Inferior parietal cortex (tissue), 1 donor: ENCODE measurements around the gene PPP5C.
"Not testable (repeated sequence)": the region's sequence is repeated elsewhere in the genome, so short reads cannot be mapped to it uniquely, and the experiment has no call there.

ENCODE experiments used
- DNase-seq: peaks from one replicate; pipeline ENCODE4 v3.0.0-alpha.2; 2016; ENCODE audit errors: extremely low spot score

Gene PPP5C

DNA sequence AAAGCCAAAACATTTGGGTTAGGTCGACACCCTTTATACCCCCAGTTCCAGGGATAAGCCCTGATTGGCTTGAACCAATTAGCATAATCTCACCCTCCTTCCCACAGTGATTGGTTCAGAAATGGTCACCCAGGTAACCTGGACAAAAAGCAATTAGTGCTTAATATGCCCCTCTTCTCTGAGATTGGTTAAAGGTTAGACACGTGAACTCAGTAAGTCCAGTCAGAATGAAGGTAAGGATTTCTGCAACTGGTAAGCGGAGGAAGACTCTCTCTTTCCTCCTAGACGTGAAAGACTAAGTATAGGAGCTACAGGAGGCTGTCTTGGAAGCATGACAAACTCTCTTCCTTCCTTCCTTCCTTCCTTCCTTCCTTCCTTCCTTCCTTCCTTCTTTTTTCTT is 83.1 kb downstream of the PPP5C start:
- no peak for DNase-seq

DNA sequence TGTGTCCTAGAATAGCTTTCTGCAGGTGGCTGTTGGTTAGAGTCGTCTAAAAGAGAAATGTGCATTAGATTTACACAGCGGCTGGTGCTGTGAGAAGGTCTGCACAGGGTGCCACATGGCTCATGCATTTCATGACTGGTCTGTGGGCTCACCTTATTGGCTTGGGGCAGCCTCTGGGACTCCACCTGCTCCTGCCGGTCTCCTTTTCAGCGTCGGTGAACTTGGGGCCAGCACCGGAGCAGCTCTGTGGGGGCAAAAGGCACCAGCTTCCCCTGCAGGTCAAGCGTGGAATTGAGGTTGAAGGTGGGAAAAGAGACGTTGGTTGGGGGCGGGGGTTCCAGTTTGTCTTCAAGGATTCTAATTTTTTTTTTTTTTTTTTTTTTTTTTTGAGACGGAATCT is 84.9 kb downstream of the PPP5C start:
- no peak for DNase-seq

DNA sequence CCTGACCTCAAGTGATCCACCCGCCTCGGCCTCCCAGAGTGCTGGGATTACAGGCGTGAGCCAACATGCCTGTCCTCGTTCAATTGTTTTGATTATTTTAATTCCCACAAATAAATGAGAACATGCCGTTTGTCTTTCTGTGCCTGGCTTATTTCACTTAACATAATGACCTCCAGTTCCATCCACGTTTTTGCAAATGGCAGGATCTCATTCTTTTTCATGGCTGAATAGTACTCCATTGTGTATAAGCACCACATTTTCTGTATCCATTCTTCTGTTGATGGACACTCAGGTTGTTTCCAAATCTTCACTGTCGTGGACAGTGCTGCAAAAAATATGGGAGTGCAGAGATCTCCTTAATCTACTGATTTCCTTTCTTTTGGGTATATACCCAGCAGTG is 86.6 kb downstream of the PPP5C start:
- not testable (repeated sequence) for DNase-seq

DNA sequence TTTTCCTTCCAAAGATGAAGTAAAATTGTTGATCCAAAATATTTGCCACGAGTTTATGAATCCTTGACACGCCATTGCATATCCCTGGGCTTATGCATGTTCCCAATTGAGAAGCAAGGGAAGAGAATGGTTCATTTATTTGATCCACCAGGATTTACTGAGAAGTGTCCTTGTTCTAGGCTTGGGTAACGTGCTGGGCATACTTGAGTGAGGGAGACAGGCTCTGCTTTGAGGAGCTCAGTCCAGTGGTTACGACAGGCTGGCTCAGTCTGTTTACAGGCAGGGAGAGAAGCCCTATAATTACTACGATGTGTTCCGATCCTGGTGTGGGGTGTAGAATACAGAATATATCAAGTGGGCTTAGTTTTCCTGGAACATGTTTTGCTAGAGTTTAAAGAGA is 88.1 kb downstream of the PPP5C start:
- peak; percentile 72 for DNase-seq

DNA sequence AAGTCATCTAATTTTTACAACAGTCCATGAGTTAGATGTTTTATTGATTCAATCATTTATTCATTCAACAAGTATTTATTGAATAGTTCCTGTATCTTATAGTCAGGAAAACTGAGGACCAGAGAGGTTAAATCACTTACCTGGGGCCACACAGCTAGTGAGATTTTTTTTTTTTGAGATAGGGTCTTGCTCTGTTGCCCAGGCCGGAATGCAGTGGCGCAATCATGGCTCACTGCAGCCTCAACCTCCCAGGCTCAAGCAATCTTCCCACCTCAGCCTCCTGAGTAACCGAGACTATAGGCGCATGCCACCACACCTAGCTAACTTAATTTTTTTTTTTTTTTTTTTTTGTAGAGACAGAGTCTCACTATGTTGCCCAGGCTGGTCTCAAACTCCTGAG is 88.8 kb downstream of the PPP5C start:
- DNase-seq = not testable (repeated sequence)
